ENCODE results near the gene TMEM255A. TPM values are rescaled to one million over a fixed set of nuclear protein-coding genes. Genes with fewer than 3 reads are reported as not detected.

The TMEM255A gene
- total and polyA plus RNA-seq, 2 of the 13 experiments (the other 11 are each of a cell fraction or from before 2014, with no cell fraction given), result 0.13 to 0.40 TPM

DNA sequence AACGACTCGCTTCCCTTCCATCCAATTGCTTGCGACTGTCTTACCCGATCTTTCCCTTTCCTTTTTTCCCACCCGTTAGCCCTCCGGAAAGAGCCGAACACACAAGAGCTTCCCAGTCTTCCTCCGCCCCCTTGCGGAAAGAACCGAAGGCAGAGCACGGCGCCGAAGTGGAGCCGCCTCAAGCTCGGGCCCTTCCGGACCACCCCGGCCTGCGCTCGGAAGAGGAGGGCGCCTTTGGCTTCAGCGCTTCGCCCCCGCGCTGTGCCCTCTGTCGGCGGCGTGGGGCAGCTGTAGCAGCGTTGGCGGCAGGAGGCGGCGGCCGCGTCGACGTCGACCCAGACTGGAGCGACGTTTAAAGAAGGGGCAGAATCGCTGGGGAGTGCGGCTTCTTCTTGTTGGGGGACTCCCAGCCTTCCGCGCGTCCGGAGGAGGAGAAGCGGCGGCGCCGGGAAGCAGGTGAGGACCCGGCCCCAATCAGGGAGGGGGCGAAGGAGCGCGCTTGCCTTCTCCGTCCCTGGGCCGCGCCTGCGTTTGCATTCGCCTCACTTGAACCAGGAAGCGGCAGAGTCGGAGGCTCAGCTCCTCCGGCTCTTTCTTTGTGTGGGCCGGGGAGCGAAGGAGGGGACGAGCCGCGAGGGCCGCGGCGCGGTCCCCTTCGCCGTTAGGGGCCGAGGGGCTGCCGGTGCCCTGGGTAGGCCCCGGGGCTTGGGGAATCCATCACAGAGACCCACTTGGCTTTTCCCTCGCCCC is 60.6 kb downstream of the TMEM255A start, which contains the start of gene ZBTB33 (continued):
- TF ChIP-seq, protein P1, sequence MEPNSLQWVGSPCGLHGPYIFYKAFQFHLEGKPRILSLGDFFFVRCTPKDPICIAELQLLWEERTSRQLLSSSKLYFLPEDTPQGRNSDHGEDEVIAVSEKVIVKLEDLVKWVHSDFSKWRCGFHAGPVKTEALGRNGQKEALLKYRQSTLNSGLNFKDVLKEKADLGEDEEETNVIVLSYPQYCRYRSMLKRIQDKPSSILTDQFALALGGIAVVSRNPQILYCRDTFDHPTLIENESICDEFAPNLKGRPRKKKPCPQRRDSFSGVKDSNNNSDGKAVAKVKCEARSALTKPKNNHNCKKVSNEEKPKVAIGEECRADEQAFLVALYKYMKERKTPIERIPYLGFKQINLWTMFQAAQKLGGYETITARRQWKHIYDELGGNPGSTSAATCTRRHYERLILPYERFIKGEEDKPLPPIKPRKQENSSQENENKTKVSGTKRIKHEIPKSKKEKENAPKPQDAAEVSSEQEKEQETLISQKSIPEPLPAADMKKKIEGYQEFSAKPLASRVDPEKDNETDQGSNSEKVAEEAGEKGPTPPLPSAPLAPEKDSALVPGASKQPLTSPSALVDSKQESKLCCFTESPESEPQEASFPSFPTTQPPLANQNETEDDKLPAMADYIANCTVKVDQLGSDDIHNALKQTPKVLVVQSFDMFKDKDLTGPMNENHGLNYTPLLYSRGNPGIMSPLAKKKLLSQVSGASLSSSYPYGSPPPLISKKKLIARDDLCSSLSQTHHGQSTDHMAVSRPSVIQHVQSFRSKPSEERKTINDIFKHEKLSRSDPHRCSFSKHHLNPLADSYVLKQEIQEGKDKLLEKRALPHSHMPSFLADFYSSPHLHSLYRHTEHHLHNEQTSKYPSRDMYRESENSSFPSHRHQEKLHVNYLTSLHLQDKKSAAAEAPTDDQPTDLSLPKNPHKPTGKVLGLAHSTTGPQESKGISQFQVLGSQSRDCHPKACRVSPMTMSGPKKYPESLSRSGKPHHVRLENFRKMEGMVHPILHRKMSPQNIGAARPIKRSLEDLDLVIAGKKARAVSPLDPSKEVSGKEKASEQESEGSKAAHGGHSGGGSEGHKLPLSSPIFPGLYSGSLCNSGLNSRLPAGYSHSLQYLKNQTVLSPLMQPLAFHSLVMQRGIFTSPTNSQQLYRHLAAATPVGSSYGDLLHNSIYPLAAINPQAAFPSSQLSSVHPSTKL (CRISPR knock-in tag; IDR thresholded peaks at IDR 0.05), result peak; percentile 63
- TF ChIP-seq ZFP1 (CRISPR knock-in tag; IDR thresholded peaks at IDR 0.05), result no peak
- no peak for TF ChIP-seq ZNF761 (CRISPR knock-in tag; conservative IDR thresholded peaks at IDR 0.05)
- TF ChIP-seq, protein P2, sequence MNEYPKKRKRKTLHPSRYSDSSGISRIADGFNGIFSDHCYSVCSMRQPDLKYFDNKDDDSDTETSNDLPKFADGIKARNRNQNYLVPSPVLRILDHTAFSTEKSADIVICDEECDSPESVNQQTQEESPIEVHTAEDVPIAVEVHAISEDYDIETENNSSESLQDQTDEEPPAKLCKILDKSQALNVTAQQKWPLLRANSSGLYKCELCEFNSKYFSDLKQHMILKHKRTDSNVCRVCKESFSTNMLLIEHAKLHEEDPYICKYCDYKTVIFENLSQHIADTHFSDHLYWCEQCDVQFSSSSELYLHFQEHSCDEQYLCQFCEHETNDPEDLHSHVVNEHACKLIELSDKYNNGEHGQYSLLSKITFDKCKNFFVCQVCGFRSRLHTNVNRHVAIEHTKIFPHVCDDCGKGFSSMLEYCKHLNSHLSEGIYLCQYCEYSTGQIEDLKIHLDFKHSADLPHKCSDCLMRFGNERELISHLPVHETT (CRISPR knock-in tag; conservative IDR thresholded peaks at IDR 0.05), result no peak
- TF ChIP-seq, protein P3, sequence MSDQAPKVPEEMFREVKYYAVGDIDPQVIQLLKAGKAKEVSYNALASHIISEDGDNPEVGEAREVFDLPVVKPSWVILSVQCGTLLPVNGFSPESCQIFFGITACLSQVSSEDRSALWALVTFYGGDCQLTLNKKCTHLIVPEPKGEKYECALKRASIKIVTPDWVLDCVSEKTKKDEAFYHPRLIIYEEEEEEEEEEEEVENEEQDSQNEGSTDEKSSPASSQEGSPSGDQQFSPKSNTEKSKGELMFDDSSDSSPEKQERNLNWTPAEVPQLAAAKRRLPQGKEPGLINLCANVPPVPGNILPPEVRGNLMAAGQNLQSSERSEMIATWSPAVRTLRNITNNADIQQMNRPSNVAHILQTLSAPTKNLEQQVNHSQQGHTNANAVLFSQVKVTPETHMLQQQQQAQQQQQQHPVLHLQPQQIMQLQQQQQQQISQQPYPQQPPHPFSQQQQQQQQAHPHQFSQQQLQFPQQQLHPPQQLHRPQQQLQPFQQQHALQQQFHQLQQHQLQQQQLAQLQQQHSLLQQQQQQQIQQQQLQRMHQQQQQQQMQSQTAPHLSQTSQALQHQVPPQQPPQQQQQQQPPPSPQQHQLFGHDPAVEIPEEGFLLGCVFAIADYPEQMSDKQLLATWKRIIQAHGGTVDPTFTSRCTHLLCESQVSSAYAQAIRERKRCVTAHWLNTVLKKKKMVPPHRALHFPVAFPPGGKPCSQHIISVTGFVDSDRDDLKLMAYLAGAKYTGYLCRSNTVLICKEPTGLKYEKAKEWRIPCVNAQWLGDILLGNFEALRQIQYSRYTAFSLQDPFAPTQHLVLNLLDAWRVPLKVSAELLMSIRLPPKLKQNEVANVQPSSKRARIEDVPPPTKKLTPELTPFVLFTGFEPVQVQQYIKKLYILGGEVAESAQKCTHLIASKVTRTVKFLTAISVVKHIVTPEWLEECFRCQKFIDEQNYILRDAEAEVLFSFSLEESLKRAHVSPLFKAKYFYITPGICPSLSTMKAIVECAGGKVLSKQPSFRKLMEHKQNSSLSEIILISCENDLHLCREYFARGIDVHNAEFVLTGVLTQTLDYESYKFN (CRISPR knock-in tag; conservative IDR thresholded peaks at IDR 0.05), result peak; percentile 31; the same call in 1 of the 2 replicates
- TF ChIP-seq, protein P4, sequence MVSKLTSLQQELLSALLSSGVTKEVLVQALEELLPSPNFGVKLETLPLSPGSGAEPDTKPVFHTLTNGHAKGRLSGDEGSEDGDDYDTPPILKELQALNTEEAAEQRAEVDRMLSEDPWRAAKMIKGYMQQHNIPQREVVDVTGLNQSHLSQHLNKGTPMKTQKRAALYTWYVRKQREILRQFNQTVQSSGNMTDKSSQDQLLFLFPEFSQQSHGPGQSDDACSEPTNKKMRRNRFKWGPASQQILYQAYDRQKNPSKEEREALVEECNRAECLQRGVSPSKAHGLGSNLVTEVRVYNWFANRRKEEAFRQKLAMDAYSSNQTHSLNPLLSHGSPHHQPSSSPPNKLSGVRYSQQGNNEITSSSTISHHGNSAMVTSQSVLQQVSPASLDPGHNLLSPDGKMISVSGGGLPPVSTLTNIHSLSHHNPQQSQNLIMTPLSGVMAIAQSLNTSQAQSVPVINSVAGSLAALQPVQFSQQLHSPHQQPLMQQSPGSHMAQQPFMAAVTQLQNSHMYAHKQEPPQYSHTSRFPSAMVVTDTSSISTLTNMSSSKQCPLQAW (CRISPR knock-in tag; IDR thresholded peaks at IDR 0.05), result peak; percentile 45; the same call in 1 of the 2 replicates
- no peak for TF ChIP-seq CREB1 (IDR thresholded peaks at IDR 0.05)
- TF ChIP-seq CREB1 (CRISPR knock-in tag; IDR thresholded peaks at IDR 0.05), result no peak
- TF ChIP-seq, protein P5, sequence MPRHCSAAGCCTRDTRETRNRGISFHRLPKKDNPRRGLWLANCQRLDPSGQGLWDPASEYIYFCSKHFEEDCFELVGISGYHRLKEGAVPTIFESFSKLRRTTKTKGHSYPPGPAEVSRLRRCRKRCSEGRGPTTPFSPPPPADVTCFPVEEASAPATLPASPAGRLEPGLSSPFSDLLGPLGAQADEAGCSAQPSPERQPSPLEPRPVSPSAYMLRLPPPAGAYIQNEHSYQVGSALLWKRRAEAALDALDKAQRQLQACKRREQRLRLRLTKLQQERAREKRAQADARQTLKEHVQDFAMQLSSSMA (CRISPR knock-in tag; IDR thresholded peaks at IDR 0.05), result no peak
- TF ChIP-seq ARNTL (CRISPR knock-in tag; IDR thresholded peaks at IDR 0.05), result no peak
- TF ChIP-seq ZNF432 (CRISPR knock-in tag; IDR thresholded peaks at IDR 0.05; ENCODE audit: borderline replicate concordance), result no peak
- no peak for TF ChIP-seq ZFP90 (CRISPR knock-in tag; IDR thresholded peaks at IDR 0.05; ENCODE audit: borderline replicate concordance)
- no peak; the same call in 1 of the 2 replicates for TF ChIP-seq ZZZ3 (CRISPR knock-in tag; IDR thresholded peaks at IDR 0.05; ENCODE audit: borderline replicate concordance)
- TF ChIP-seq HMG20A (CRISPR knock-in tag; IDR thresholded peaks at IDR 0.05; ENCODE audit: borderline replicate concordance), result no peak
- TF ChIP-seq ZSCAN12 (CRISPR knock-in tag; IDR thresholded peaks at IDR 0.05), result no peak
- TF ChIP-seq ZNF766 (CRISPR knock-in tag; IDR thresholded peaks at IDR 0.05; ENCODE audit: borderline replicate concordance), result no peak
- no peak for TF ChIP-seq NPAS2 (CRISPR knock-in tag; IDR thresholded peaks at IDR 0.05; ENCODE audit: borderline replicate concordance)
- TF ChIP-seq ZNF468 (CRISPR knock-in tag; IDR thresholded peaks at IDR 0.05), result no peak
- no peak for TF ChIP-seq SMYD3 (CRISPR knock-in tag; IDR thresholded peaks at IDR 0.05)
